Mucosa of gallbladder (tissue), 1 donor: Measurements from ENCODE around the gene GP1BA. TPM values are rescaled to one million over a fixed set of nuclear protein-coding genes. Genes with fewer than 3 reads are reported as not detected.

ENCODE experiments used
- DNase-seq: peaks from one replicate; pipeline ENCODE4 v3.0.0-alpha.2; 2020; ENCODE audit warnings: low spot score
- total RNA-seq: library from RNA; stranded (reverse); gene quantifications from one replicate; pipeline ENCODE4 v1.2.1, GENCODE V29; 2021
- donor health status: DM: no; HTN: no; CAD: no.

GP1BA gene
- not detected for total RNA-seq

DNA sequence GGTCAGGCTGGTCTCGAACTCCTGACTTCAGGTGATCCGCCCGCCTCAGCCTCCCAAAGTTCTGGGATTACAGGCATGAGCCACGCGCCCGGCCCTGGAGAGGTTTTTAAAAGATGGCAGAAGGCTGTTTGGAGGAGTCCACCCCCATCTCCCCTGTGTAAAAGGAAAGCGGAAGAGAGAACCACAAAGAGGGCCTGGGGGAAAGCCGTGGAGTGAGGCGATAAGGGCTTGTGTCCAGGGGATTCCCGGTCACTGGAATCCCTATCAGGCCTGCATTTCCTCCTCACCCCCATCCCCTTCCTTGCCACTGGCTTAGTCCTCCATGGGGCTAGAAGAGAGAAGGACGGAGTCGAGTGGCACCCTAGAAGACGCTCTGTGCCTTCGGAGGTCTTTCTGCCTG is at the start of gene GP1BA:
Gene GP1BA (plus strand): TSS at position 315 of the 400 bp plus-strand sequence. CDS start 328 bp downstream, outside the sequence.
- DNase-seq = no peak

- no peak for DNase-seq
Observed at GRCh38 chr17:4884489-4884888, 47.6 kb upstream of the GP1BA start.

DNA sequence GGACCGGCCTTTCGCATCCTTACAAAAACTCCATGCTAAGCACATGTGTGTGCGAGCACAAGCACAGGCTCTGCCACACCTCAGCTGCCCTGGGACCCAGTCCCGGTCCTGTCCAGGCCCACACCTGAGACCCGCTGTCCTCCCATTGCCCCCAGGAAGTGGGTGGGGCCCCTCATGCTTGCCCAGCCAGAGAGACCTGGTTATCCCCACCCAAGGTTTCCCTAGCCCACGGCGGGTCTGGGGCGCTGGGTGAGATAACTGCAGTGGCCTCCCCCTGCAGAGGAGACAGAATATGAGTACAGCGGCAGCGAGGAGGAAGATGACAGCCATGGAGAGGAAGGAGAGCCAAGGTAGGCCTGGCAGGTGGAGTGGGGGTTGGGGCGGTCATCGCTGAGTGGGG is 45.2 kb upstream of the GP1BA start:
- DNase-seq = no peak

DNA sequence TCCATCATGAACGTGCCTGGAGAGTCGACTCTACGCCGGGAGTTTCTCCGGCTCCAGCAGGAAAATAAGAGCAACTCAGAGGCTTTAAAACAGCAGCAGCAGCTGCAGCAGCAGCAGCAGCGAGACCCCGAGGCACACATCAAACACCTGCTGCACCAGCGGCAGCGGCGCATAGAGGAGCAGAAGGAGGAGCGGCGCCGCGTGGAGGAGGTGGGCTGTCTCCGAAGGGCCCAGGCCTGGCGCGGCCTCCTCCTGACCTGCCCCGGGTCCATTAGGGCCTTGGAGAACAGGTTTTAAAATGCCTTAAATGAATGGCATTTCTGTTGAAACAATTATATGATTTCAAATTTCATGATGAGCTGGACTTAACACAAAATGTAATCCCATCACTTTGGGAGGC is 44.5 kb upstream of the GP1BA start:
- no peak for DNase-seq

GRCh38 chr17:4891411-4892410 is 40.4 kb upstream of the GP1BA start:
- no peak for DNase-seq

DNA sequence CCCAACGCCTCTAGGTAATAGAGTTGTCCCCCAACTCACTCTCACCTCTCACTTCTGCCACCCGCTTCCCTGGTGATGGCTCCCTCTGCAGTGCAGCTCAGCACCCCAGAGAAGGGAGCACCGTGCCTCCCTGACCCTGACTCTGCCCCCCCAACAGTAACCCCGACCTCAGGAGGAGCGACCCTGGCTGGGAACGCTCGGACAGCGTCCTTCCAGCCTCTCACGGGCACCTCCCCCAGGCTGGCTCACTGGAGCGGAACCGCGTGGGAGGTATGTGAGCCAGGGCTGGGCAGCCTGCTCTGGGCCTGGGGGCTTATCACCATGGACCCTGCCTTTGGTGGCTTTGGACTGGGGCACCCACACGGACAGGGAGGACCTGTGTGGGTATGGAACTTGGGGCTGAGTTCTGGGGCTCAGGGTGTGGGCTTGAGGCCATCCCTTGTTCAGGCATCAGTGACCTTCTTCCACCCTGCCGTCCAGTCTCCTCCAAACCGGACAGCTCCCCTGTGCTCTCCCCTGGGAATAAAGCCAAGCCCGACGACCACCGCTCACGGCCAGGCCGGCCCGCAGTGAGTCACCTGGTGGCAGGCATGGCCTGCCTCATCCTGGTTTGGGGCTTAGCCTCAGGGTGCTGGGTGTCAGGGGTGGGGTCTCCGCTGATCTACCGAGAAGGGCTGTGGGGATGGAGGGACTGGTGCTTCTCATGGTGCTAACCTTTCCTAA is 39.4 kb upstream of the GP1BA start:
- DNase-seq = no peak

GRCh38 chr17:4893272-4893671 is 38.8 kb upstream of the GP1BA start:
- no peak for DNase-seq

- no peak for DNase-seq
Observed at GRCh38 chr17:4893721-4894560, 38.1 kb upstream of the GP1BA start.

- no peak for DNase-seq
Observed at GRCh38 chr17:4895121-4895520, 37.0 kb upstream of the GP1BA start.

- DNase-seq = no peak
Observed at GRCh38 chr17:4895657-4896331, 36.3 kb upstream of the GP1BA start.

GRCh38 chr17:4896332-4897197 is 35.5 kb upstream of the GP1BA start:
- no peak for DNase-seq

DNA sequence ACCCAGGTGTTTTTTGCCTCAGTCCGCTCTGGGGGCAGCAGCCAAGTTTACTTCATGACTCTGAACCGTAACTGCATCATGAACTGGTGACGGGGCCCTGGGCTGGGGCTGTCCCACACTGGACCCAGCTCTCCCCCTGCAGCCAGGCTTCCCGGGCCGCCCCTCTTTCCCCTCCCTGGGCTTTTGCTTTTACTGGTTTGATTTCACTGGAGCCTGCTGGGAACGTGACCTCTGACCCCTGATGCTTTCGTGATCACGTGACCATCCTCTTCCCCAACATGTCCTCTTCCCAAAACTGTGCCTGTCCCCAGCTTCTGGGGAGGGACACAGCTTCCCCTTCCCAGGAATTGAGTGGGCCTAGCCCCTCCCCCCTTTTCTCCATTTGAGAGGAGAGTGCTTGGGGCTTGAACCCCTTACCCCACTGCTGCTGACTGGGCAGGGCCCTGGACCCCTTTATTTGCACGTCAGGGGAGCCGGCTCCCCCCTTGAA is 34.8 kb upstream of the GP1BA start:
- no peak for DNase-seq

- DNase-seq = no peak
Observed at GRCh38 chr17:4897785-4898184, 34.3 kb upstream of the GP1BA start.

DNA sequence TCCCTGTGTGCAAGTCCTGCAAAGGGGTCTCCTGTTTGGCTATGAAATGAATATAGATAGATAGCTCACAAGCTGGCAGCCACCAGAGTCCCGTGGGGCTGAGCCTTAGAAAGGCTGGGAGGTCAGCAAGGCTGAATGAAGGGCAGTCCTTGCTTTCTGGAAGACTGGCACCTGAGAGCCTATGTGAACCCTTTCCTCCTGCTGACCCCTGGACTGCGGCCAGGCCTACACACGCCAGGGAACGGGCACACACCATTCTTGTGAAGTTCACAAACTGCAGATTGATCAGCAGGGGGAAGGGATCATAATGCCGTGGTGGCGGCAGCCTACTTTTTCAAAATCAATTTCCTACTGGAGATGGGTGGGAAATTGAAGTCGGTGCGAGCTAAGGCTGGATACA is 33.7 kb upstream of the GP1BA start:
- peak; percentile 55 for DNase-seq

DNA sequence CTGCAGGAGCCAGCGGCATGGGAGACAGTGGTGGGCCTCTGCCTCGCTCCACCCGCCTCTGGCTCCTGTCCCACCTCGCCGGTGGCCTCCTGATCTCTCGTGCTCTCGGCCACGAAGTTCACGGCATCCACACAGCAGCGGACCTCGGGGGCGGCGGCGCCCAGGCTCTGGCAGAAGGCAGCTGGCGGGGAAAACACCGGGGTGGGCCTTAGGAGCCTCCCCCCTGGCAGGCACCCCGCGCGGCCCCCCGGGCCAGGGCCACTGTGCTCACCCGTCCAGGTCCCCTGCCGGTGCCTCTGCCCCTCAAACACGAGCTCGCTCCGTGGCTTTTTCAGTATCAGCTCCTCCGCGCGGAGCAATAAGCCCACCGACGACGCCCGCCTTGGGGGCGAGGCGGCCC is 33.1 kb upstream of the GP1BA start:
- no peak for DNase-seq

- DNase-seq = peak; percentile 89
Observed at GRCh38 chr17:4899341-4900230, 32.5 kb upstream of the GP1BA start, which contains the start of gene C17orf107. Gene C17orf107 (plus strand): TSS chr17:4899536. CDS start chr17:4899763, 227 bp downstream.

DNA sequence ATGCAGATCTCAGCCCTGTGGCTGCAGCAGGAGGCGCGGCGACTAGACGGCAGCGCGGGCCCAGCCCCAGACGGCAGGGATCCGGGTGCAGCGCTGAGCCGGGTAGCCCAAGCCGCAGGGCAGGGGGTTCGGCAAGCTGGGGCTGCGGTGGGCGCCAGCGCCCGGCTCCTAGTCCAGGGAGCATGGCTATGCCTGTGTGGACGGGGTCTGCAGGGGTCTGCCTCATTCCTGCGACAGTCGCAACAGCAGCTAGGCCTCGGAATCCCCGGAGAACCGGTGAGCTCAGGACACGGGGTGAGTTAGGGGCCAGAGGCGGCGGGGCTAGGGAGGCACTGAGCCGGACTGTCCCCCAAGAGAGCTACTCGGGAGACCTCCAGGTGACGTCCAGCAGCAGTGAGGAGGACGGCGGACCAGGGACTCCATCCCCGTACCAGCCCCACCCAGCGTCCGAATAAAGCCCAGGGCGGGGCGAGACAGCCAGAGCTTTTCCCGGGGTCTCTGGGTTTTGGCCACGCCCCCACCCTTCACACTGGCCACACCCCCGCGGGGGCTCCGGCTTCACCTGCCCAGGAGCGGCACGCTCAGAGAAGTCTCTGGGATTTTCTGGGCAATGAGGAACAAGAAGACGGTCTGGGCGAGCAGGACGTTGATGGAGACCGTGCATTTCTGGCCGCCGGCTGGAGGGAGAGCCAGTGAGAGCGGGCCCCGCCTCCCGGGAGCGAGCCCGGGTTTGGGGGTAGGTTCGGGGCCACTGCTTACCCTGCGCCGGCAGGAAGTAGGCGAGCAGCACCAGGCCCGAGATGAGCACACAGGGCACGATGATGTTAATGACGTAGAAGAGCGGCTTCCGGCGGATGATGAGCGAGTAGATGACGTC is 31.6 kb upstream of the GP1BA start:
- DNase-seq = peak; percentile 63

GRCh38 chr17:4901108-4901647 is 30.9 kb upstream of the GP1BA start:
- DNase-seq = no peak
